ENCODE results near the gene KAZN.
"Not testable (repeated sequence)": the region's sequence is repeated elsewhere in the genome, so short reads cannot be mapped to it uniquely, and the experiment has no call there.

The KAZN gene

GRCh38 chr1:15038232-15039016 is 439.9 kb downstream of the KAZN start:
- no peak for DNase-seq (ENCODE audit: low spot score)

DNA sequence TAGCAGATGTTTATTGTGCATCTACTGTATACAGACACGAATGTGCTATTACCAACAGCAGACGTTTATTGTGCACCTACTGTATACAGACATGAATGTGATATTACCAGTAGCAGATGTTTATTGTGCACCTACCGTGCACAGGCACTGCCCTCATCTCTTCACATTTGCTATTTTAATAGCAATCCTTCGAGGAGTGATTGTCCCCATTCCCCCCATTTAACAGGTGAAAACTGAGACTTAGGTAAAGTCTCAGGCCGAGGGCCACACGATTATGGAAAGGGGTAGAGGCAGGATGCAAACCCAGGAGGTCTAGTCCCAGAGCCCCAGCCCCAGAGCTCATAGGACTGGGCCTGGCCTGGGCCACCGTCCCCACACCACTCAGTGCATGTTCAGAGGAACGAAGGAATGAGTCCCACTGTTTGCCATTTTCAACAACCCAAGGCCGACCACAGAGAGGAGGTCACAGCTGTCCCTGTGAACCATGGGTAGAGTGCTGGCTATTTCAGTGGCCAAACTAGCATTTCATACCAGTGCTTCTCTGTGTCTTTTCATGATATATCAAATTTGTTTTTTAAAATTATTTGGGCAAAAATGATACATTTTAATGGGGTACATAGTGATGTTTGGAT is 440.6 kb downstream of the KAZN start:
- DNase-seq (ENCODE audit: low spot score): no peak

DNA sequence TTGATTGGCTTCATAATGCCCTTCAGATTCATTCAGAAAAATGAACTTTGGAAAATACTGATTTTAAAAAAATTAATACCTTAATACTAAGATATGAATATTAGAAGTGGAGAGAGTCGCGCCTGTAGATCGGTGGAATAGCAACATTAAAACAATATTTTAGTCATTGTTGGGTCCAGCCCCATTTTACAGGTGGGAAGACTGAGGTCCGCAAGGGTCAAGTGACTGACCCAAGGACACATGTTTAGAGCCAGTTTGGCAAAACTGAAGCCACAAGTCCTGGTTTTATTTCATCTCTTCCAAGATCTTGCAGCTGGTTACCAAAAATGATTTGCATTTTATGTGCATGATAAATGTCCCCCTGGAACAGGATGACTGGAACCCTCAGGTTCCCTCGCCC is 441.4 kb downstream of the KAZN start:
- DNase-seq (ENCODE audit: low spot score): no peak

GRCh38 chr1:15040685-15041084 is 442.2 kb downstream of the KAZN start:
- not testable (repeated sequence) for DNase-seq (ENCODE audit: low spot score)

DNA sequence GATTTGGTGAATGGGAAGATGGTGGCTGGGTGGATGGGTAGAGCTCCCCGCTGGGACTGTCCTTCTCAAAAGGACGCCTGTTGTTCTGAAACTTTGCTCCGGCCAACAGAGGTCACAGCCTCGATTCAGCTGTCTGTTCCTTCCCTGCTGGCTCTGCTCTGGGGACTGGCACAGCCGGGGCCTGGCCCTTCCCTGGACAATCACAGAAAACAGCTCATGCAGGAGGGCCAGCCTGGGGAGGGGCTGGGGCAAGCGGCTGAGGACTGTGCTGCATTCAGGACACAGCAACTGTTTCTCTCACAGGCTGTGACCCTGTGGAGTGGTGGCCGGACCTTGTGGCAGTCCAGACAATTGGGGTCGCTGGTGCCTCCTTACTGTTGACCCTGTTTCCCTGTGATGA is 444.4 kb downstream of the KAZN start:
- DNase-seq (ENCODE audit: low spot score): no peak

DNA sequence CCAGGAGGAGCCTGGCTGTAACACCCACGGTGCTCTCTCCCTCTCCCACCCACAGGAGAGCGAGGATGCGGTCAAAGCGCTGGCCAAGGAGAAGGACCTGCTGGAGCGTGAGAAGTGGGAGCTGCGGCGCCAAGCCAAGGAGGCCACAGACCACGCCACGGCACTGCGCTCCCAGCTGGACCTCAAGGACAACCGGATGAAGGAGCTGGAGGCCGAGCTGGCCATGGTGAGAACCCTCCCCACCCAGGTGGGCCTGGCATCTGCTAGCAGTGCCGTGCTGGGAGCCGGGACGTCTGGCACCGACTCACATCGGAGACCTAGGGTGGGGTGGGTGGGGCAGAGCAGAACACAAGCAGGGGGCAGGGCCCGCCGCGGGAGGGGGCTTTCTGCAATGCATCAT is 445.4 kb downstream of the KAZN start:
- no peak for DNase-seq (ENCODE audit: low spot score)

GRCh38 chr1:15045123-15045522 is 446.6 kb downstream of the KAZN start:
- no peak for DNase-seq (ENCODE audit: low spot score)

DNA sequence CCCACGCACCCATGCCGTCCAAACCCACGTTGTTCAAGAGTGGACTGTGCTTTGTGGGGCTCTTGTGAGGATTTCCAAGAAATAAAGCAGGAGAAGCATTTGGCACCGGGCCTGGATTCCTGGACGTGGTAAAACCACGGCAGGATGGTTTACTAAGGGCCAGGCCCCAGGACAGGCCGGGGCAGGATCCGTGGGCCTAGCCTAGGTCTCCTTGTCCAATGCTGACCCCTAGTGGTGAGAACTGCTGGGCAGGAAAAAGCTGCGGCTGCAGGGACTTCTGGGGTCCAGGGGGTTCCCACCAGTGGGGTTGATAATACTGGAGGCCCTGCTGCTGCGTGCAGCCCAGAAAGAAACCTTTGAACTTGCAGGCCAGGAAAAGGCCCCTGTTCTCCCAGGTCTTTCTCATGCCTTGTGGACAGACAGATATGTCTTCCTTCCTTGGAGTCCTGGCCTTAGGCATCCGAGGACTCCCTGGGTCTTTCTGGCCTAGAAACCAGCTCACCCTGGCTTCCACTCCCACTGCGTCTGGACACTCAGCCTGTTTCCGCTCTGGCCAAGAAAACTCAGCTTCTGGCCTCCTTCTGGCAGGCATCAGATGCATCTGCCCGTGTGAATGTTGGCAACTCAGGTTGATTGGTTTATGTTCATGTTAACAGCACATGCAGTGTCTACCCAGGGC is 448.1 kb downstream of the KAZN start:
- DNase-seq (ENCODE audit: low spot score): peak; percentile 79

DNA sequence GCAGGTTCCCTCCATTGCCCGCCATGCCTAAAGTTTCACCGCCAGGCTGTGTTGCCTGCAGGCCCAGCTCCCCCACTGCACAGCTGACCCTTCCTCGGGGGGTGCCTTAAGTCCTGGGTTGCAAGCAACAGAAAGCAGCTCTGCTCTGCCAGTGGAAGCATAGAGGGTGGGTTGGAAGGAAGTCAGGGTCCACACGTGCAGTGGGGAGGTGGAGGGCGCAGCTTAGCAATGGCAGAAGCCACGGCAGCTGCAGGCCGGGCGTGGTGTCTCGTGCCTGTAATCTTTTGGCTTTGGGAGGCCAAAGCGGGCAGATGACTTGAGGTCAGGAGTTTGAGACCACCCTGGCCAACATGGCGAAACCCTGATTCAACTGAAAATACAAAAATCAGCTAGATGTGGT is 448.8 kb downstream of the KAZN start:
- DNase-seq (ENCODE audit: low spot score): no peak

DNA sequence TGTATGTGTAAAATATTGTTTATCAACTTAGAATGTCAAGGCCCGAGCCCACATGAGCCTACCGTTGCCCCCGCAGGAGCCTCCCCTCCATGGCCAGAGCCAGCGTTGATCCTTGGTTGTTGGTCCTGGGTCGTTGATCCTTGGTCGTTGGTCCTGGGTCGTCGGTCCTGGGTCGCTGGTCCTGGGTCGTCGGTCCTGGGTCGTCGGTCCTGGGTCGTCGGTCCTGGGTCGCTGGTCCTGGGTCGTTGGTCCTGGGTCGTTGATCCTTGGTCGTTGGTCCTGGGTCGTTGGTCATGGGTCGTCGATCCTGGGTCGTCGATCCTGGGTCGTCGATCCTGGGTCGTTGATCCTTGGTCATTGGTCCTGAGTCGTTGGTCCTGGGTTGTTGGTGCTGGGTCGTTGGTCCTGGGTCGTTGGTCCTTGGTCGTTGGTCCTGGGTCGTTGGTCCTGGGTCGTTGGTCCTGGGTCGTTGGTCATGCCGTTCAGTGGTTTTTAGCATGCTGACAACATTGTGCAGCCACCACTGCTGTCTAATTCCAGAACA is 450.0 kb downstream of the KAZN start:
- no peak for DNase-seq (ENCODE audit: low spot score)

GRCh38 chr1:15049067-15049466 is 450.6 kb downstream of the KAZN start:
- no peak for DNase-seq (ENCODE audit: low spot score)

DNA sequence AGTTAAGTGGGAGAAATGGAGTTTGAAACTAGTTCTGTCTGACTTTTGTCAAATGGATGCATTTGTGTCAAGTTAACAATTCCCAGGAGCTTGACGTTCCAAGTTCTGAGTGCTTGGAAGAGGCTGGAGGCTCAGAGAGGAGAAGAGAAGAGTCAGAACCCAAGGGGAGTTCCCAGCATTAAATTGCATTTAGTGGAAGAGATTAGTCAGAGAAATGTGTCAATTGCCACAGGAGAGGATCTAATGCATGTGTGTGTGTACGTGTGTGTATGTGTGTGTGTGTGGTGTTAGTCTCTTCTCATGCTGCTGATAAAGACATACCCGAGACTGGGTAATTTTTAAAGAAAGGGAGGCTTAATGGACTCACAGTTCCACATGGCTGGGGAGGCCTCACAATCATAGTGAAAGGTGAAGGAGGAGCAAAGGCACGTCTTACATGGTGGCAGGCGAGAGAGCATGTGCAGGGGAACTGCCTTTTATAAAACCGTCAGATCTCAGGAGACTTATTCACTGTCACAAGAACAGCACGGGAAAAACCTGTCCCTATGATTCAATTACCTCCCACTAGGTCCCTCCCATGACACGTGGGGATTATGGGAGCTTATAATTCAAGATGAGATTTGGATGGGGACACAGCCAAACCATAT is 453.5 kb downstream of the KAZN start:
- DNase-seq (ENCODE audit: low spot score): no peak

DNA sequence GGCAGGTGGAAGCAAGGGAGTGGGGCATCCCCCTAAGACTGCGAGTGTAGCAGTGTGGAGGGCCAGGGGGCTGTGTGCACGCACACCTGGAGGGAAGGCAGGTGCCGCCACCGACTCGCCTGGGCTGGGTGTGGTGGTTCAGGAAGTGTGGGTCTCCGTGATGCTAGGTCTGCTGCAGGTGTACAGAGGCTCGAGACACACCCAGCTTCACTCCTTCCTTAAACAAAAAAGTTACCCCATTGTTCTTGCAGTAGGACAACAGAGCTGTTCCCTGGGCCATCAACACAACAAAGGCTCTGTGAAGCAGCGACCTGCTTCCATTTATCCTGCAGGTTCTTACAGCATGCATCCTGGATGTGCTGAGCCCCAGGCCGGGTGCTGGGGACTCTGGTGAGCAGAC is 454.7 kb downstream of the KAZN start:
- no peak for DNase-seq (ENCODE audit: low spot score)

- no peak for DNase-seq (ENCODE audit: low spot score)
These were observed 457.4 kb downstream of the KAZN start for GRCh38 chr1:15055736-15056415.

- DNase-seq (ENCODE audit: low spot score): no peak
These were observed 458.2 kb downstream of the KAZN start for GRCh38 chr1:15056515-15057285.

DNA sequence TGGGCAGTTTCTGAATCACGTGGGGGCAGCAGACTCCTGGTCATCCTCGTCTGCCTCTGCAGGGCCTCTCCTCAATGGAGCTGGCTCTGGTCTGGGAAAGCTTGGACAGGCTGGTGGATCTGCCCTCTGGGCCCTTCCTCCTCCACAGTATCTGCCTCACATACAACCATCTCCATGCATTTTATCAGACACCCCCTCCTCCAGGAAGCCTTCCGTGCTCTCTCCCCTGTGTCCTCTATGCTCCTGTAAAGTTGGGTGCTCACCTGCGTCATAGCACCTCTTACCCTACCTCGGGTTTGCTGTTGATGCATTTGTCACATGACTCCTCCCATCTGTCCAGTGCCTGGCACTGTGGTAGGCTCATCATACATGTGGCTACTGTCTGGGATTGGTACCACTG is 459.3 kb downstream of the KAZN start:
- DNase-seq (ENCODE audit: low spot score): no peak

DNA sequence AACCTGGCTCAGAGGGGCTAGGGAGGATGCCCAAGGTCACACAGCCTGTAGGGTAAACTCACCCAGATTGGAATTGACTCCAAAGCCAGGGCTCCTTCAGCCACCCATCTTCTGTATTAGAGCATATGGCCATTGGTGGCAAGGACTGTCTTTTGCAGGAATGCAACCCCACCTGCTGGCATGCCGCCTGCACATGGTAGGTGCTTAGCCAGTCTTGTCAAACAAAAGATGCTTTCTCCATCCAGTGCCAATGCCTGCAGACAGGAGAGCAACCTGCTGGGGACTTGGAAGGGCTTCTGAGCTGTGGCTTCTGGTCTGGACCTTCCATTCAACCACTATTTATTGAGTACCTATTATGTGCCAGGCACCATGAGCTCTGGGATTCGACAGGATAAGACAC is 459.8 kb downstream of the KAZN start:
- no peak for DNase-seq (ENCODE audit: low spot score)

DNA sequence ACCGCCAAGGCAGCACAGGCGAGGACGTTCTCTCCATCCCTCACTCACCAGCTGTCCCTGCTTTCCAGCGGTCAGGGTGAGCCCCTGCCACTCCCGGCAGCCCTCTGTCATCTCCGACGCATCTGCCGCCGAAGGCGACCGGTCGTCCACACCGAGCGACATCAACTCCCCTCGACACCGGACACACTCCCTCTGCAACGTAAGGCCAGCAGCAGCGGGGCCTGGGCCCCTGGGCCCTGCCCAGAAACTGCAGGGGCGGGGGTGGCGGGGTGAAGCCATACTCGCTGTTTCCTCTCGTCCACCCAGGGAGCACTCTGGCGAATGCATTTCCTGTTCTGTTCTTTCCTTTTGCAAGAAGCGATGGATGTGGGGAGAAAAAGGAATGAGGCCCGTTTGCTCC is 461.6 kb downstream of the KAZN start:
- DNase-seq (ENCODE audit: low spot score): no peak

DNA sequence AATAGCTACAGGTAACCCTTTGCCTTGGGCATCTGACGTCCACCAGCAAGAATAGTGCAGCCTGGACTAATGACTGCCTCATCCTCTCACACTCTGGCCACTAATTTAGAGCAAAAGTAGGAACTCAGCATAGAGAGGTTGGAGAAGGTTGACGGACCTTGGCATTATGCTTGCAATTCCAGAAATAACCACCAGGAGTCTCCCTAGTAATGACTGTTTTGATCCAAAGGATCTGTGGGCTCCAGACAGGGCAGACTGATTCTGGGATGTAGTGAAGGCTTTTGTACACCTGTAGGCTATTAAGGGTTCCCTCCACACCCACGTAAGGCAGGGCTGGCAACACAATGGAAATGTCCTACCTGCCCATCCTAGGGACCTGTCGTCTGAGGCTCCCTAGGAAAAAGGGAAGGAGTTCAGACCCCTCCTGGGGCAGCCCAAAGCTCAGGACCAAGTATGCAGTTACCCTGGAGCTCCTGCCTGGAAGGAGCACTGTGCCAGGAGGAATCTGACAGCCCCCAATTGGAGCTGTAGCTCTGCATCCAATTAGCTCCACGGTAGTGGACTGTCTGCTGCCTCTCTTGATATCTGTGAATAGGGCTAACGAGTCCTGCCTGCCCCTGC is 464.1 kb downstream of the KAZN start:
- DNase-seq (ENCODE audit: low spot score): no peak

DNA sequence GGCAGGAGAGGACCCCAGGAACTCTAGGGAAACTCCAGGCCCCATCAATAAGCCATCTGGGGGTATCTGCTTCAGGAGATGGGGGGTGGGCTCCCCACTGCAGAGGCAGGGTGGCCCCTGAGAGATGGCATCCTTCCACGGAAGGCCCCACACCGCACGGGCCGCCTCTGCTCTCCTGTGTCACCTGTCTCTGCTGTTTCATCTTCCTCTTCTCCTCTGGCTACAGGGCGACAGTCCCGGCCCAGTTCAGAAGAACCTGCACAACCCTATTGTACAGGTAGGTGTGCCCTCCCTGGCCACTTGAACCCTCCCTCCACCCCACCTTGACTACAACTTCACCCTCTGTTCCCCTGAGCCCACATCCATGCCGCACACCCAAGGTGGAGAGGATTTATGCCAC is 464.9 kb downstream of the KAZN start:
- no peak for DNase-seq (ENCODE audit: low spot score)

DNA sequence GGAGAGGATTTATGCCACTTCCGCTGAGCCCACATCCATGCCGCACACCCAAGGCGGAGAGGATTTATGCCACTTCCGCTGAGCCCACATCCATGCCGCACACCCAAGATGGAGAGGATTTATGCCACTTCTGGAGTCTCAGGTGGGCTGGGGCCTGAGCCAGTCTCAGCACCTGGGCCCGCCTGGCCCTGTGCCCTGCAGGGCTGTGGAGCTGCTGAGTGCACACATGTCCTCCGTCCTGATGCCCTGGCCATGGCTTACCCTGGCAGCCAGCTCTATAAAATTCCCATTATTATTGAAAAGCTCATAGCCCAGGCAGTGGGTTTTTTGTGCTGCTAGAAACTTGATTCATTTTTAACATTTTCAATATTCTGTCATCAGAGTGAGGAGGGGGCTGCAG is 465.3 kb downstream of the KAZN start:
- DNase-seq (ENCODE audit: low spot score): no peak
